Measurements from ENCODE around the gene ACLY. TPM values are rescaled to one million over a fixed set of nuclear protein-coding genes. Genes with fewer than 3 reads are reported as not detected.
"Not testable (repeated sequence)": the region's sequence is repeated elsewhere in the genome, so short reads cannot be mapped to it uniquely, and the experiment has no call there.

ACLY gene
- total and polyA plus RNA-seq, 10 of the 15 experiments (the other 5 are each of a cell fraction or from before 2014, with no cell fraction given) = 32.6 to 224 (median 114) TPM

GRCh38 chr17:41880130-41880529, 38.6 kb downstream of the ACLY start (continued):
- no peak for TF ChIP-seq BMI1 (IDR thresholded peaks at IDR 0.05; ENCODE audit: borderline replicate concordance)

GRCh38 chr17:41874293-41874670, 44.5 kb downstream of the ACLY start:
- SMC1A ChIA-PET (ENCODE audit: uncharacterized antibody, unreplicated experiment); H3K27ac ChIP-seq (ENCODE audit: control insufficient read depth, insufficient read depth); H4K20me1 ChIP-seq (ENCODE audit: control insufficient read depth, insufficient read depth); H3K27me3 ChIP-seq (replicated peaks in 1 of 2; ENCODE audit: control insufficient read depth in 2 of 2, insufficient read depth in 2 of 2, low read length in 1 of 2); H3K4me3 ChIP-seq; H3K4me1 ChIP-seq (ENCODE audit: control insufficient read depth, insufficient read depth, low read length); POLR2A ChIA-PET; H3K79me2 ChIP-seq (ENCODE audit: control insufficient read depth, insufficient read depth, low read length); H3K9ac ChIP-seq (ENCODE audit: control insufficient read depth, insufficient read depth, low read length); H3K4me2 ChIP-seq (ENCODE audit: control insufficient read depth, insufficient read depth); CTCF ChIA-PET; H2AFZ ChIP-seq (ENCODE audit: control insufficient read depth, low read depth, low read length); ATAC-seq; in situ Hi-C loops (cut with MboI); FAIRE-seq; H3K9me3 ChIP-seq (replicated peaks; ENCODE audit: control insufficient read depth, insufficient read depth, low read length); BruUV-seq (replicated peaks); DNase-seq (ENCODE audit: low read depth, low spot score); RAD21 ChIA-PET (ENCODE audit: unreplicated experiment); intact Hi-C loops (cut with micrococcal nuclease; ENCODE audit: unreplicated experiment): not testable (repeated sequence)
- peaks cover 33 to 34% of the 10 kb centered on the region in 2 experiments for H3K36me3 ChIP-seq (ENCODE audit: control insufficient read depth in 2 of 2, insufficient read depth in 2 of 2, low read length in 1 of 2)
- WGBS (ENCODE audit: insufficient coverage, insufficient replicate concordance, low lambda C conversion rate, missing lambda C conversion rate) = 100% methylated on average over 5 of the region's 9 CpGs

GRCh38 chr17:41873559-41874292, 45.0 kb downstream of the ACLY start:
- no peak overlapping the region for H3K4me2 ChIP-seq (ENCODE audit: control insufficient read depth, insufficient read depth)
- no peak for ATAC-seq
- in situ Hi-C loops (cut with MboI) (no loop called here), intact Hi-C loops (cut with micrococcal nuclease; ENCODE audit: unreplicated experiment) (no loop called here)
- no peak overlapping the region for H3K27ac ChIP-seq (ENCODE audit: control insufficient read depth, insufficient read depth)
- TF ChIP-seq CHD1 (IDR thresholded peaks at IDR 0.05; ENCODE audit: low read depth, low read length) (no peak), HCFC1 (IDR thresholded peaks at IDR 0.05; ENCODE audit: low read length) (no peak)
- ChIA-PET CTCF (no interaction called here), SMC1A (ENCODE audit: uncharacterized antibody, unreplicated experiment) (no interaction called here), POLR2A (interaction anchor here (0.6 kb wide), 1 partner anchor 20 kb away, joined by 4 read pairs; no protein-coding TSS in a partner anchor), RAD21 (ENCODE audit: unreplicated experiment) (no interaction called here)
- BruUV-seq (replicated peaks) = no TSS peak
- no peaks in the 10 kb centered on the region for H3K4me1 ChIP-seq (ENCODE audit: control insufficient read depth, insufficient read depth, low read length)
- H2AFZ ChIP-seq (ENCODE audit: control insufficient read depth, low read depth, low read length) = no peak overlapping the region
- FAIRE-seq = no peak
- H3K9ac ChIP-seq (ENCODE audit: control insufficient read depth, insufficient read depth, low read length) = no peak overlapping the region
- H3K79me2 ChIP-seq (ENCODE audit: control insufficient read depth, insufficient read depth, low read length) = no peaks in the 10 kb centered on the region
- H3K9me3 ChIP-seq (replicated peaks; ENCODE audit: control insufficient read depth, insufficient read depth, low read length) = no peaks in the 10 kb centered on the region
- H3K4me3 ChIP-seq = no peak overlapping the region
- H3K27me3 ChIP-seq (replicated peaks in 1 of 2; ENCODE audit: control insufficient read depth in 2 of 2, insufficient read depth in 2 of 2, low read length in 1 of 2) = no peaks in the 10 kb centered on the region
- H3K36me3 ChIP-seq (ENCODE audit: control insufficient read depth in 2 of 2, insufficient read depth in 2 of 2, low read length in 1 of 2) = peaks cover 30 to 35% of the 10 kb centered on the region in 2 experiments
- 99% methylated on average over 10 of the region's 10 CpGs for WGBS (ENCODE audit: insufficient coverage, insufficient replicate concordance, low lambda C conversion rate, missing lambda C conversion rate)
- no peaks in the 10 kb centered on the region; the same call in 1 of the 2 replicates for H4K20me1 ChIP-seq (ENCODE audit: control insufficient read depth, insufficient read depth)
- no peak for DNase-seq (ENCODE audit: low read depth, low spot score)

All from GM12878 (cell line).